HG02938 (cell line): ENCODE results near the gene PRDM16.

Experiments used
- ATAC-seq: cut with Tn5 transposase; IDR thresholded peaks from one replicate; pipeline ENCODE4 v1.9.1; 2021; ENCODE audit warnings: mild to moderate bottlenecking, moderate library complexity; ENCODE audit not compliant: unreplicated experiment

PRDM16 gene

DNA sequence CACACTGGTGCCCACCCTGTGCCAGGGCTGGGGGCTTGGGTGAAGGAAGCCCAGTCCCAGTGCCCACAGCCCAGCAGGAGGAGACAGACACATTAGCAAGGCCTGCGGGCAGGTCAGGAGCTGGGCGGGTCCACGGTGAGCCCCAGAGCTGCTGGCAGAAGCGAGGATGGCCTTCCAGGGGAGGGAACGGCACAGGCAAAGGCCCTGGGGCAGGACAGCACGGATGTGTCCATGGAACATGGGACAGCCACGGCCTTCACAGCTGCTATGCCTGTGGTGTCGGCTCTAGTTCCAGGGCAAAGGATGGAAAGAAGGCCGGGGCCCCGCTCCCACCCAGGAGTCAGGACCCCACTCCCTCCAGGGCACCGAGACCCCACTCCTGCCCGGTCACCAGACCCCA, 220.5 kb downstream of the PRDM16 start:
- ATAC-seq = no peak

DNA sequence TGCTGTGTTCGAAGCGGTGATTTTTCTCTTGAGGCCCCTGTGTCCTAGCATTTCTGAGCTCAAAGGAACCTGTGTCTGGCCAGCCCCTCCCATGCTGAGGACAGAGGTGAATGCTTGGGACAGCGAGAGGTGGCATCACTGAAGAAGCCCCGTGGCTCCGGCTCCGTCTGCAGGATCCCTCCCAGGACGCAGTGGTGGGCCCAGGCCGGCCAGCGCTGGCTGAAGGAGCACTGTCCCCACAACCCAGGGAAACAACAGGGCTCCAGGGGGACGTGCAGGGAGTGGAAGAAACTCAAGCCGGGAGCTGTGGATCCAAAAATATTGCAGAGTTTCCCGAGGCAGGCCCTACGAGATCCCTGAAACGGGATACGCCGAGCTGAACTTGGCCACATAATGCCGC, 221.4 kb downstream of the PRDM16 start:
- ATAC-seq = no peak

DNA sequence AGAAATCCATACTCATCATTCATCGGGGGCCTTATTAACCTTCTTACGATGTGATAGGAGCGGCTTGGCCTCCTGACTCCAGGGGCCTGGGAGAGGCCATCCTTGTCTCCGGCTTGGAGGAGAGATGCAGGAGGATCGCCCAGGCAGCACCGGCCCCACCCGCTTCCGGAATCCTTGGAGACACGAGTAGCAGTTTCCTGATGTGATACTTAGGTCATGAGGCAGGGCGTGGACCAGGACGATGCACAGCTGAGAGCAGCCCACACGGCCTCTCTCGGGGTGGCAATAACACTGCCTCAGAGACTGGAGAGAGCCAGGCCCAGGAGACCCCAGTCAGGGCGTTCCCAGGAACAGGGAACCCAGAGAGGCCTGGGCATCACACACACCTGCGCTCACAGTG, 221.9 kb downstream of the PRDM16 start:
- no peak for ATAC-seq

DNA sequence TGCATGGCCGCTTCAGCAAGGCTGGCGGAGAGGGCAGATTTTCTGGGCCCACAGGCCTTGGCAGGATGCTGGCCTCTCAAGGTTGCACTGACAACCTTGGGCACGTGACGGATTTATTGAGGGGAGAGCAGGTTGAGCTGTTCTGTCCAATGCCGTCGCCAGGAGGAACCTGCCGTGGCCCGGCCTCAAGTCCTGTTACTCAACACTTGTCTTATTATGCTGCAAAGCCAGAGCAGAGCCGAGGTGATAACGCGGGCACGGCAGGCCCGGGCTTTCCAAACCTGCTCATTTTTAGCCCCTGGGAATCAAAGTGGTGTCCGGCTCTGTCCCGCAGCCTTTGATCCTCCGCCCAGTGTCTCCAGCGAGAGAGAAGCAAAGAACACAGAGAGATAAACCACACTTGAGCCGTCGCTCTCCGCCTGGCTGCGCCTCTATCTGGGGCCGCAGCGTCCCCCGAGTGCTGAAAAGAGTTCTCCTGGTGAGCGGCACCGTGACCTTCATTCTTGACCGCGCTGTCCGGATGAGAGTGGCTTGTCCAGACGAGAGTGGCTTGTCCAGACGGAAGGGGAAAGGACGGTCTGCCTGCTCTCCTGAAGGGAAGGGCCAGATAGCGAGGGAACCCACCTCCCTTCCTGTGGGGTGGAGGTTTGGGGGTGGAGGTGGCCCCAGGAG, 223.2 kb downstream of the PRDM16 start:
- no peak for ATAC-seq

DNA sequence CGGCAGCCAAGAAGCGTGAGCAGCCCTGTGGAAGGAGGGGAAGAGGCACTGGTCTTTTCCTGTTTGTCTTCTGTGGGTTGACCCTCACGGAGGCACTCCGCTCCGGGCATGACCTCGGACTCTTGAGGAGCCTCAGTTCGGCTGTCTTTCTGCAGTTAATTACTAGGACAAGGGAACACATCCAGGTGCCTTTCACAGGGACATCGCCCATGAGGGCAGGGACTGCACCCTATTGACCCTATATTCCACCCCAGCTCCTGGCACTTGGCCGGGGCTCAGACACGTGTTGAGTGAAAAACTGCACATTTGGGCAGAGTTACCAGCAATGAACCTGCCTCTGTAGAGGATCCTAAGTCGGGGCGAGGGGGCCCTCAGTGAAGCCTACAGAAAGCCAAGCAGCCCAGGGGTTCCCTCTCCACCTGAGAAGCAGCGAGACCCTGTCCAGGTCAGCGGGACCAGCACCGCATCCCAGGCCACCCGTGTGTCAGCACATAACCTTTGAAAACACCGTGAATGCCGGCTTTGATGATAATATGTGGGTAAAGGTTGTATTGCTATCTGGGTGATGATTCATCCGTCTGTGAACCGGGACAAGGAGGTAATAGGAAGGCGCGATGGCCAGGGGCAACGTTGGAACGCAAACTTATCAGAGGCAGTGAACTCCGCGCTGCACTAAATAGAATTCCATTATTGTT, 224.0 kb downstream of the PRDM16 start:
- no peak for ATAC-seq

DNA sequence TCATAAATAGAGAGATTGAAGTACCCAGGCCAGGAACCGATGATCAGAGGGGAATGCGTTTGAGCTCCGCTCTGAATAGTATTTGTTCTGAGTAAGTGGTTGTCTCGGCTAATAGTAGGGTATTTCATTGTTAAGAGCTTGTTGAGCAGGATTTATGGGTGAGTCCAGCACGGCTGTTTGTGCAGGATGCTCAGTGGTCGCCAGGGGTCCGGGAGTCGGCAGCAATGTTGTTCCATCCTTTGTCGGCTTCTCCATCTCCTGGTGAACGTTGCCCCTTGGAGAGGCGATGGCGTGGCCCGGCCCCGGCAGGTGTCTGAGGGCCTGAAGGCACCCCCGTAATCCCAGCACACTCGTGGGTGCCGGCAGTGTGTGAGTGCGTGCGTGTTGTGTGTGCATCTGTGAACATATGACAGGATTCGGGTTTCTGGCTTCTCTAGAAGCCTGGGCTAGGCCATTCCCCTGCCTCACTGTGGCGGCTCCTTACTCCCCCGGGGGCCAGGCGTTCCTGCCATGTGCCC, 224.6 kb downstream of the PRDM16 start:
- no peak for ATAC-seq

DNA sequence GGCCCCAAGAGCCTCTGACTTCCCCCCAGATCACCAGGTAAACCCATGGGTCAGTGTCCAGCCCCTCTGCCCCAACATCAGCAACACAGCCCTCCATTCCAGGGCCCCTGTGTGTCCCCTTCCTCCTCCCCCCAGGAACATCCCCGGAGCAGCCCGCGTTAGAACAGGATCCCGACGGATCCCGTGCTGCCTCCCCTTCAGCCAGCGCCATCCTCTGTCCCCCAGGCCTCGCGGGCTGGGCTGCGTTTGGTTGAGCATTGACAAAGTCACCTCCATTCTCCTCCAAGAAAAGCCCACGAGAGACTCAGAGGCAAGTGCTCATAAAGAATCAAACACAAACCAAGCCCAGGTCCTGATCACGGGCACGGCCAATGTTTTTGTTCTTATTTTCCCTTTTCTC, 225.4 kb downstream of the PRDM16 start:
- ATAC-seq = no peak

DNA sequence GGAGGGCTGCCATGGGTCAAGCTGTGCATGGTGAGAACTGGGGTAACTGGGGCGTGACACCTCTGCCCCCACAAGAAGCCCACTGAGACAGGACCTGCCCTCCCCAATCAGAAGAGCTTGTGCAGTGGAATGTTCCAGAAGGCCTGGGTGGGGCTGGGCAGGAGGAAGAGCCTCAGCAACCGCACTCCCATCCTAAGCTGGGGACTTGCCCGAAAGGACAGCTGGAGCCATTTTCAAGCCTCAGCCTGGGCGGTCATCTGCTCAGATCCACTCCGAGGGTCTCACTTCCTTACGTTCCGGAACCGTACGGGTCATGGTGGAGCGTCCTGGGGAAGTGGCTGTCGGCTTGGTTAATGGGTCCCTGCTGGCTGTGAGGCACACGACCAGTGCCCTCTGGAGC, 226.8 kb downstream of the PRDM16 start:
- ATAC-seq = no peak

DNA sequence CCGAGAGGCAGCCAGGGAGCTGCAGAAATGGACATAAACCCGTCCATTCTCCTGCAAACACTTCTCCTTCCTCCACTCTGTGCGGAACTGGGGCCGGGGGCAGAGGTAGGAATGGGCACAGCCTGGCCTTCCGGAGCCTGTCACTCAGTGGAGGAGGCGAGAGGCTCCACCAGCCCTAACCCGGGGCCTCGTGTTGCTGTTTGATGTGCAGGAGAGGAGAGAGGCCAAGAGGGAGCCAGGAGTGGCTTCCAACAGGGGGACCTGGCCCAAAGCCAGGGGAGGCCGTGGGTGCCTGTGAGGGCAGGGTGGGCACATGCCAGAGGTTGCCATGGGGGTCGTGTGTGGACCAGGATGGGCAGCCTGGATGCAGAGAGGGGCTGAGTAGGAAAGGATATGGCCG, 227.3 kb downstream of the PRDM16 start:
- ATAC-seq = no peak

DNA sequence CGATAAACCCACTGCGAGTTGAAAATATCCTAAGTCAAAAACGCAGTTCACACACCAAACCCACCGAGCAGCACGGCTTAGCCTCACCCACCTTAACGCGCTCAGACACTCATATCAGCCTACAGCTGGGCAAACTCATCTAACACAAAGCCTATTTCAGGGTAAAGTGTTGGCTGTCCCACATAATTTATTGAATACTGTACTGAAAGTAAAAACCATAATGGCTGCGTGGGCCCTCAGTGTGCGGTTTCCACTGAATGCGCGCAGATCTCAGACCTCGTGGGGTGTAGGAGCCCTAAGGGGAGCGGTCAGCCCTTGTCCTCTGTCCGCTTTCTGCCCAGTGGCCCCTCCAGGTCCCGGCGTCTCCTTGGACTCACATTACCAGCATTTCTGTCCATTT, 227.8 kb downstream of the PRDM16 start:
- ATAC-seq = no peak

DNA sequence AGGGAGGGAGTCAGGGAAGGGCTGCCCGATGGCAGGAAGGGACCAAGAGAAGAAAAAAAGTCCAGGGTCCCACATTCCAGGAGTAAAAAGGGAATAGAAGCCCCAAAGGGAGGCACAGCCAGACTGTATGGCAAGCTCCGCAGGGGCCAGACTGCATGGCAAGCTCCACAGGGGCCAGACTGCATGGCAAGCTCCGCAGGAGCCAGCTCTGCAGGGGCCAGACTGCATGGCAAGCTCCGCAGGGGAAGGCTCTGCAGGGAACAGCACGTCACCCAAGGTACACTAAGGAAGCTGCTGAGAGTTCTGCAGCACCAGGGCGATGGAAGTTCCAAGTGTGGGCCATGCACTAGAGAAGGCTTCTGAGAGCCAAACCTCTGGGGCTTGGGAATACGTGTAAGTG, 228.8 kb downstream of the PRDM16 start:
- no peak for ATAC-seq

DNA sequence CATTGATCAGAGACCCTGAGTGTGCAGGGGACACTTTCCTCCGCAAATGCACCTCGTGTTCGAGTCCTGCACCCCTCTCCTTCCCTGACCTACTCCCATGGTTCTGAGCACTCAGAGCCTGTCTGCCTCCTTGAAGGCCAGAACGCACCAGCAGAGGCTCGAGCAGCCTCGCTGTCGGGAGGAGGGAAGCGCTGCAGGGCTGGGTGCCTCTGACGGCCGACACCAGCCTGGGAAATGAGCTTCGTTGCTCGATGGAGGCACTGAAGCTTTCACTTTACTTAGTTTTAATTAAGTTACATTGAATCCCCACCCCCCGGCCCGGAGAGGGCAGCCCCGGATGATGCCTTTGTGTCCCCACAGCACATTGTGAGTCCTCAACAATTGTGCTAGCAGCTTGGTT, 229.2 kb downstream of the PRDM16 start:
- ATAC-seq = no peak

DNA sequence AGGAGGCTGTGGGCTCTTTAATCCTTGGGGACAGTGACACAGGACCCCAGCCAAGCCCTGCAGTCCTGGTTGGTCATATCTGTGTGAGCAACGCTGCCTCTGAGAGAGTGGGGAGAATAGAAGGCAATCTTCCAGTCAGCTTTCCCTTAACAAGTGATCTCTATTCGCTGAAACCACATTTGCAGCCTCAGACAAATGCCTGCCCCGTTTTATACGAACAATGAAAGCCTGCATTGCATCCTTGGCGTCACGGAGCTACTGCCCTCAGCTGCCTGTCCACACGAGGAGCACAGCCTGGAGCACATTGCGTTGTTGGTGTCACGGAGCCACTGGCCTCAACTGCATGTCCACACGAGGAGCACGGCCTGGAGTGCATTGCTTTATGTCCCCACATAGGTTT, 235.2 kb downstream of the PRDM16 start:
- no peak for ATAC-seq

DNA sequence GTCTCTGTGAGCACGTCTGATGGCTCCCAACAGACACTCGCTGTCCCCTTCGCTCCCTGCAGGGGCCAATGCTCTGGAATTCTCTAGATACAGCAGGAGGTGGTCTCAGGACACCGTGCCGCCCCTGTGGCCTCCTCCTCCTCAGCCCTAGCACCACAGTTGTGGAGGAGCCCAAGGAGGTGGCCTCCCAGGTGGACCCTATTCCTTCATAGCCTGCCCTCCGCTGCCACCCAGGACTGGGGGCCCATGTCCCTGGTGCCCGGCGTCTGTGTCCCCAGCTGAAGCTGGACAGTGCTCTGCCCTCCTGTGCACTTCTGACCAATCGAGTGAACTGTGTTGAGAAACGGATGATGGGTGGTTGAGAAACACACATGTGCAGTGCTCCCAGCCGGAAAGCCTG, 235.7 kb downstream of the PRDM16 start:
- ATAC-seq = no peak

DNA sequence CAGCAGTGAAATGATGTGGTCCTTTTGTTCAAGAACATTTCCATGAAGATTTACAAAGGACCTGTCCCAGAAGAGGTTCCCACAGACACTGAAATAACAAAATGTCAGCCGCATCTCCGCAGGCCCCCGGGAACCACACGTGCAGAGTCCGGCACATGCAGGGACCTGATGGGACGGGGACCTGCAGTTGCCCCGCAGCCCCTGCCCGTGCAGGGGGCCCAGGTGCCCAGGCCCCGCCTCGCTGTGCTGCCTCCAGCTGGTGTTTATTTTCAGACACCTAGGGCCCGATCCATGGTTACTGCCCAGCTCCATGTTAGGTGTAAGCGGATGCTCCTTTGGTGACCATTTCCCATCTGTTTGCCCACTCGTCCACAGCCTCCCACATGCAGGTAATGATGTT, 236.2 kb downstream of the PRDM16 start:
- no peak for ATAC-seq

DNA sequence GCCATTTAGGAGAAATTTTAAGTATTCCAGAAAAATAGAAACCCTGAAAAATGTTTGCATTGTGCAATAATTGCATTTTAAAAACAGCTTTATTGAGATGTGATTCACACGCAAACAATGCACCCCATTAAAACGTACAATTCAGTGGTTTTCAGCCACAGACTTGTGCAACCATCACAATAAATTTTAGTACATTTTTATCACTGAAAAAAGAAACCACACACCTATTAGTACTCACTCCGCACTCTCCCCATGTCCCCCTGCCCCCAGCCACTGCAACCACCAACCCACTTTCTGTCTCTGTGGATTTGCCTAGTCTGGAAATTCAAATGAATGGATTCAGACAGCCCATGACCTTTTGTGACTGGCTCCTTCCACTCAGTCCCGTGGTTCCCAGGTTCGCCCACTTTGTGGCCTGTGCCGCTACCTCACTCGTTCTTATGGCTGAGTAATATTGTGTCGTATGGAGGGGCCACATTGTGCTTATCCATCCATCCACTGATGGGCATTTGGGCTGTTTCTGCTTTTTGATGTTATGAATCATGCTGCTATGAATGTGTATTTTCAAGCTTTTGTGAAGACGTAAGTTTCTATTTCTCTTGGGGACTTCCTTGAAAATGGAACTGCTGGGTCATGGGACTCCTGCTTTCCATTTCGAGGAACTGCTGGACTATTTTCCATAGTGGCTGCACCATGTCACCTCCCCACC, 237.7 kb downstream of the PRDM16 start:
- ATAC-seq = no peak

DNA sequence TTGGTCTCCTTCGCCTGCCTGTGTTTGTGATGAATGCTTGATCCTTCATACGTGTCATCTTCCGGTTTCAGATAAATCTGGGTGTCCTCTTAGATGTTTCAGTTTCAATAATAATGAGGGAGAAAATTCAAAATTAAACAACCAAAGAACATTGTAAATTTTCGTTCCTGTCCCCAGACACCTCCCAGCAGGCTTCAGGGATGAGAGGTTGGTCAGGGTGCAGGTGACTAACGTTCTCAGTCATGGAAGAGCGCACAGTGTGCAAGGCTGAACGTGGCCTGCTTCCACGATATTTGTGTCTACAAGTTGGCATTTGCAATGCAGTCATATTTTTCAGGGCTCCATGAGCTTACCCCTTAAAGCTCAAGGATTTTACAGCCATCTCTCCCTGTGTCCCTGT, 238.4 kb downstream of the PRDM16 start:
- no peak for ATAC-seq

DNA sequence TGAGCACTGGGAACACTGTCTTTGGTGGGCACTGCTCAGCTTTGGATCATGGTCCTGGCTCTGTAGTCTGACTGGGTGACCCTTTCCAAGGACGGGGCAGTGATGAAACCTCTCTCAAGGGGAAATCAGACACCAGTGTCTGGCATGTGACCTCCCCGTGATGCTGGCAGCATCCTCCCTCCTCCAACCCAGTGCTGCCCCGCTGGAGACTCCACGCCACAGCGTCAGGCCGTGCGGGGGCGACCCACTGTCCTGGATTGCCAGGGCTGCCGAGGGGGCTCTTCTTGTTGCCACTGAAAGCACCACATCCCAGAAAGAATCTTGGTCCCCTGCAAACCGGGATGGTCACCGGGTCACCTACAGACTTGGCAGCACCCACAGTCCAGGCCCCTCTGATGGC, 239.1 kb downstream of the PRDM16 start:
- no peak for ATAC-seq

DNA sequence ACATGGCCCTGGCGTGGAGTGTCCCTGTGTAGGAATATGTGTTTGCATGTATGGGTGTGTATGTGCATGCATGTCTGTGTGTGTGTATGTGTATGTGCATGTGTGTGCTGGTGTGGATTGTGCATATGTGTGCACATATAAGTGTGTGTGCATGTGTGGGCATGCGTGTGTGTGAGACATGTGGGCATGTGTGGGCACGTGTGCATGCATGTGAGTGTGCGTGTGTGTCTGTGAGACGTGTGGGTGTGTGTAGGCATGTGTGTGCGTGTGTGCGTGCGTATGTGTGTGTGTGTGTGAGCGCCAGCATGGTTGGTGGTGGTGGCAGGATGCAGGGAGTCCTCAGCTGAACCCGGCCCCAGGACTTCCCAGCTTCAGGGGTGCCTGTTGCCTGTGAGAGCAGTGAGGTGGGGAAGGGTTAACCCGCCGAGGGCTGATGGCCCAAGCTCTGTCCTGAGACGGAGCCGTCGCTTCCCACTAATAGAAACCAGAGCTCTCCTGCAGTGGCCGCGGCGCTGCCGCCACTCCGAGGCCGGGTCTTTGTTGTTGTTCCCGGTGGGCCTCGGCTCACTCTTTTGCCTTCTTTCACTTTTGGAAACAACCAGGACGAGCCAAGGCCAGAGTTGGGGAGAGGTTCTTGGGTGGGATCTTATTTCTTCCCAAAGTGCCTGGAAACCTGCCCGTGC, 241.9 kb downstream of the PRDM16 start:
- ATAC-seq = no peak

DNA sequence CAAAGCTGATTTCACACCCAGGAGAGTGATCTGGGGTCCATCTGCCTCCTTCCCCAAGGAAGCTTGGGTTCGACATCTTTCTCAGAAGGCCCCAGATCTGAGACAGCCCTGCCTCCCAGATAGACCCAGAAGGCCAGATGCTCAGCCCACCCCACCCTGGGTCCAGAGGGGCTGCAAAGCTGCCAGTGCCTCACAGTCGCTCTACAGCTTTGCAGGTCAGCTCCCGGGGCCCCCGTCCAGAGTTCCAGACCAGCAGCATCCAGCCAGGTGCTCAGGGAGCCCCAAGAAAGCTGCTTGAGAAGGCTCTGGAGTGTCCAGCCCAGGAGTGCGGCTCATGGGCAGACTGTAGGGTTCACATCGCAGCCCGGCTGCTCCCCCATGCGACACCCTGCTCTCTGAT, 242.7 kb downstream of the PRDM16 start:
- no peak for ATAC-seq

DNA sequence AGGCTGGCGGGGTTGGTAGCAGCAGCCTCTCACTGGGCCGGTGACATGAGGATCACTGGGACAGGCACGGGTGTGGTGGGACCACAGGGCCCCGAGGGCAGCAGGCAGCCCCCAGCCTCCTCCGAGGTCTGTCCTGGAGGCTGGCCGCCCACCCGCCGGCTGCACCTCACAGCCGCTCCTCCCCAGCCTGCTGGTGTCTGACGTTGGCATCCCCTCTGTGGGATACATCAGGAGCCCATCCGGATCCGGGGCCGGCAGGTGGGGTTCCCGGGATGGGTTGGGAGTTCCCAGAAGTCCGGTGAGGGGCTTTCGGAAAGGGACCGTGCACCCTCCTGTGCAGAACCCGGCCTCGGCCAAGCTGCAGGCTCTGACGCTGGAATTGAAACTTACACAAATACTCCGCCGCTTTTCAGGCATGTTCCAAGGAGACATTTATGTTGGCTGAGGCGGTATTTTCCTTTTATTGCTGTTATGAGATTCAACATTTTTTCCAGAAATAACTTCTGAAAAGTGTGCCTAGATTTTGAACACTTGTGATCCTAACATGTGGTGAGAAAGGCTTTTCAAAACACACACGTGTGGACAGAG, 243.4 kb downstream of the PRDM16 start:
- no peak for ATAC-seq
